HepG2 (cell line): Measurements from ENCODE around the gene RSPH1. TPM values are rescaled to one million over a fixed set of nuclear protein-coding genes. Genes with fewer than 3 reads are reported as not detected.

Experiments used
- ATAC-seq: fragments of 200-7000 bp; cut with Tn5 transposase; 3 replicates; pipeline ENCODE4 v1.9.1; 2020; ENCODE audit warnings: mild to moderate bottlenecking, moderate library complexity
- BruUV-seq: library from RNA; stranded (reverse); fragments of 400-500 nt; replicated peaks from 2 replicates; lab custom pipeline; 2021; lab: Mats Ljungman, UMichigan
- CTCF ChIA-PET: fragments of 300-600 bp; formaldehyde crosslinking; extraction: SDS; loops from one replicate; lab custom pipeline; 2021; ENCODE audit warnings: low total read pairs, inconsistent platforms, low intra/inter-chr PET ratio; lab: Yijun Ruan, JAX
- POLR2A ChIA-PET: fragments of 350-600 bp; sonication (Branson Sonifier 250); formaldehyde crosslinking; loops from one replicate; lab custom pipeline; 2020; ENCODE audit warnings: antibody characterized with exemption, inconsistent platforms; lab: Yijun Ruan, JAX
- DNase-seq: peaks from one replicate; pipeline ENCODE4 v3.0.0-alpha.2; 2015; ENCODE audit warnings: low spot score
- FAIRE-seq: peaks from 3 replicates; lab custom pipeline; 2011; peaks lifted over from hg19 to GRCh38; lab: Jason Lieb, UNC
- H2AFZ ChIP-seq: one replicate; pipeline ENCODE4 v1.6.1; 2011; ENCODE audit warnings: low read length, inconsistent platforms
- H3K27ac ChIP-seq: fragments of 300-600 bp; 3 replicates; pipeline ENCODE4 v1.8.0; 2011; ENCODE audit warnings: mixed run types, mild to moderate bottlenecking, mixed read lengths, low read length, inconsistent platforms; ENCODE audit not compliant: insufficient read depth; ENCODE audit errors: extremely low read length
- H3K27me3 ChIP-seq, 2 experiments: fragments of 200-600 bp in 1 of 2; 2 replicates in 1 of 2; 3 replicates in 1 of 2; pipeline versions ENCODE4 v1.6.0 to v1.8.0; 2011; ENCODE audit warnings: low read length in 2 of 2, mild to moderate bottlenecking in 2 of 2, moderate library complexity in 2 of 2, inconsistent platforms in 1 of 2; ENCODE audit not compliant: insufficient read depth in 2 of 2, control insufficient read depth in 1 of 2
- H3K36me3 ChIP-seq, 2 experiments: fragments of 200-600 bp in 1 of 2; replicated peaks in 1 of 2; 2 replicates in 1 of 2; 3 replicates in 1 of 2; pipeline versions ENCODE4 v1.5.1 to v1.8.0; 2011; ENCODE audit warnings: low read length in 2 of 2, inconsistent platforms in 1 of 2; ENCODE audit not compliant: insufficient read depth in 2 of 2, control insufficient read depth in 1 of 2
- H3K4me1 ChIP-seq: 2 replicates; pipeline ENCODE4 v1.5.1; 2012; ENCODE audit warnings: low read length, inconsistent platforms; ENCODE audit not compliant: insufficient read depth
- H3K4me2 ChIP-seq: 2 replicates; pipeline ENCODE4 v1.6.0; 2011; ENCODE audit warnings: low read depth, low read length, inconsistent platforms
- H3K4me3 ChIP-seq, 3 experiments: fragments of 200-600 bp in 1 of 3; sonication (generic), shearing (Covaris generic) in 1 of 3; replicated peaks in 1 of 3; 2 replicates each; pipeline ENCODE4 v1.5.1; 2011 to 2016; ENCODE audit warnings: low read length in 3 of 3, inconsistent platforms in 2 of 3, low read depth in 2 of 3, mild to moderate bottlenecking in 2 of 3, control low read depth in 1 of 3, mixed read lengths in 1 of 3; ENCODE audit not compliant: insufficient read depth in 1 of 3
- H3K79me2 ChIP-seq: one replicate; pipeline ENCODE4 v1.6.1; 2011; ENCODE audit warnings: low read length, inconsistent platforms; ENCODE audit not compliant: insufficient read depth
- H3K9ac ChIP-seq: 2 replicates; pipeline ENCODE4 v1.6.0; 2011; ENCODE audit warnings: mild to moderate bottlenecking, low read depth, low read length, inconsistent platforms; ENCODE audit not compliant: insufficient read depth
- H3K9me3 ChIP-seq: 2 replicates; pipeline ENCODE4 v1.5.1; 2012; ENCODE audit warnings: mild to moderate bottlenecking, low read length
- H4K20me1 ChIP-seq: 2 replicates; pipeline ENCODE4 v1.6.0; 2011; ENCODE audit warnings: inconsistent platforms, mild to moderate bottlenecking, low read length, moderate library complexity; ENCODE audit not compliant: insufficient read depth
- ELK4 ChIP-seq: sonication (generic); formaldehyde crosslinking; IDR thresholded peaks from 2 replicates; pipeline ENCODE4 v1.9.0; 2021; ENCODE audit warnings: missing genetic modification reagents, borderline replicate concordance
- GPN1 ChIP-seq: sonication (generic); formaldehyde crosslinking; IDR thresholded peaks from 2 replicates; pipeline ENCODE4 v1.5.1; 2020; ENCODE audit warnings: missing genetic modification reagents, borderline replicate concordance
- KLF11 ChIP-seq: IDR thresholded peaks from 2 replicates; pipeline ENCODE4 v1.6.1; 2016; ENCODE audit warnings: missing compliant biosample characterization
- PITX1 ChIP-seq: sonication (generic); formaldehyde crosslinking; IDR thresholded peaks from 2 replicates; pipeline ENCODE4 v1.5.1; 2020; ENCODE audit warnings: mild to moderate bottlenecking, missing genetic modification reagents
- SMC3 ChIP-seq: IDR thresholded peaks from 2 replicates; pipeline ENCODE4 v1.6.1; 2011; ENCODE audit warnings: low read length, improper control_type of control experiment
- ZMYM2 ChIP-seq: sonication (generic); formaldehyde crosslinking; IDR thresholded peaks from 2 replicates; pipeline ENCODE4 v1.8.0; 2022; ENCODE audit warnings: mild to moderate bottlenecking, missing genetic modification reagents
- ZNF275 ChIP-seq: sonication (generic); formaldehyde crosslinking; IDR thresholded peaks from 2 replicates; pipeline ENCODE4 v1.8.0; 2022; ENCODE audit warnings: missing genetic modification reagents, mild to moderate bottlenecking, inconsistent platforms, borderline replicate concordance
- ZNF670 ChIP-seq: sonication (generic); formaldehyde crosslinking; IDR thresholded peaks from 2 replicates; pipeline ENCODE4 v1.8.0; 2022; ENCODE audit warnings: mild to moderate bottlenecking, missing genetic modification reagents, borderline replicate concordance
- WGBS: methylation state at CpG from one replicate; pipeline ENCODE4 v1.1.6; 2017; ENCODE audit warnings: low lambda C conversion rate; 5-methylcytosine and 5-hydroxymethylcytosine counted together
- in situ Hi-C: cut with HindIII; loops from 2 replicates; pipeline ENCODE4 v1.10.0; 2017; ENCODE audit warnings: low pct_unique_long_range_greater_than_20kb; ENCODE audit not compliant: extremely low pct_ligation_motif_present
- intact Hi-C: fragments of 100-400 bp; cut with micrococcal nuclease; formaldehyde crosslinking; loops from one replicate; pipeline ENCODE4 v1.10.0; 2022; ENCODE audit not compliant: unreplicated experiment
- polyA plus RNA-seq, 8 experiments: library from polyadenylated mRNA; depleted of rRNA in 3 of 8; stranded (reverse) in 7 of 8; unstranded in 1 of 8; fragments of >200 nt; fragmentation: Illumina TruSeq in 4 of 8; extraction: Trizol in 4 of 8; gene quantifications; 2 replicates each; pipeline versions ENCODE4 v1.2.1 to v1.2.3, GENCODE V29; 2011 to 2016; ENCODE audit warnings: low read depth in 4 of 8, missing spikeins in 1 of 8, mixed read lengths in 1 of 8; ENCODE audit not compliant: insufficient read depth in 1 of 8
- total RNA-seq, 5 experiments: library from RNA; depleted of rRNA; stranded (reverse); fragments of >200 nt; fragmentation: Illumina TruSeq; extraction: Trizol; gene quantifications; 2 replicates each; pipeline ENCODE4 v1.2.3, GENCODE V29; 2016; ENCODE audit warnings: low read depth in 1 of 5

RSPH1 gene
- total and polyA plus RNA-seq, 2 of the 13 experiments (the other 11 are each of a cell fraction or from before 2014, with no cell fraction given) = not detected

- no peak for ATAC-seq
- in situ Hi-C loops (no loop called here), intact Hi-C loops (no loop called here)
- Histone ChIP-seq H3K79me2 (no peaks in the 10 kb centered on the region), H3K27me3 (peaks cover 0 to 9% of the 10 kb centered on the region in 2 experiments; a peak in 4 of 5 replicates), H3K27ac (no peak overlapping the region), H3K4me3 (no peak overlapping the region), H3K9me3 (no peaks in the 10 kb centered on the region), H4K20me1 (no peaks in the 10 kb centered on the region), H3K36me3 (no peaks in the 10 kb centered on the region), H3K4me2 (peak overlapping the region; percentile 18; the same call in 1 of the 2 replicates), H3K4me1 (no peaks in the 10 kb centered on the region), H3K9ac (no peak overlapping the region), H2AFZ (no peak overlapping the region)
- ChIA-PET POLR2A (no interaction called here), CTCF (no interaction called here)
- no peak for TF ChIP-seq ELK4
- TF ChIP-seq PITX1 (CRISPR knock-in tag) = no peak
- 65% methylated on average over 8 of the region's 8 CpGs for WGBS
- BruUV-seq = no TSS peak
- no peak for FAIRE-seq
- no peak for DNase-seq
Observed at GRCh38 chr21:42544544-42544943, 48.5 kb upstream of the RSPH1 start.

- Histone ChIP-seq H3K27me3 (peaks cover 0 to 9% of the 10 kb centered on the region in 2 experiments; a peak in 4 of 5 replicates), H3K4me2 (no peak overlapping the region), H3K27ac (no peak overlapping the region), H3K4me1 (no peaks in the 10 kb centered on the region), H3K79me2 (no peaks in the 10 kb centered on the region), H3K9ac (no peak overlapping the region), H3K4me3 (no peak overlapping the region), H2AFZ (no peak overlapping the region), H3K36me3 (no peaks in the 10 kb centered on the region), H4K20me1 (no peaks in the 10 kb centered on the region), H3K9me3 (no peaks in the 10 kb centered on the region)
- TF ChIP-seq SMC3 = no peak
- no peak for TF ChIP-seq KLF11
- no peak for TF ChIP-seq ZNF670 (CRISPR knock-in tag)
- TF ChIP-seq ZMYM2 (CRISPR knock-in tag) = no peak
- no peak for TF ChIP-seq ZNF275
- TF ChIP-seq GPN1 (CRISPR knock-in tag) = no peak
- ChIA-PET CTCF (no interaction called here), POLR2A (no interaction called here)
- in situ Hi-C loops = no loop called here
- FAIRE-seq (no peak), ATAC-seq (no peak), DNase-seq (no peak)
- BruUV-seq = no TSS peak
- 73% methylated on average over 17 of the region's 25 CpGs for WGBS
- intact Hi-C loops = no loop called here
Observed at GRCh38 chr21:42543106-42543847, 47.3 kb upstream of the RSPH1 start.
